HepG2 (cell line): ENCODE data around the gene HPCAL1. TPM values are rescaled to one million over a fixed set of nuclear protein-coding genes. Genes with fewer than 3 reads are reported as not detected.

Experiments
- ATAC-seq: fragments of 200-7000 bp; cut with Tn5 transposase; 3 replicates; pipeline ENCODE4 v1.9.1; 2020; ENCODE audit warnings: mild to moderate bottlenecking, moderate library complexity
- BruUV-seq: library from RNA; stranded (reverse); fragments of 400-500 nt; replicated peaks from 2 replicates; lab custom pipeline; 2021; lab: Mats Ljungman, UMichigan
- CTCF ChIA-PET: fragments of 300-600 bp; formaldehyde crosslinking; extraction: SDS; loops from one replicate; lab custom pipeline; 2021; ENCODE audit warnings: low total read pairs, inconsistent platforms, low intra/inter-chr PET ratio; lab: Yijun Ruan, JAX
- POLR2A ChIA-PET: fragments of 350-600 bp; sonication (Branson Sonifier 250); formaldehyde crosslinking; loops from one replicate; lab custom pipeline; 2020; ENCODE audit warnings: antibody characterized with exemption, inconsistent platforms; lab: Yijun Ruan, JAX
- DNase-seq: peaks from one replicate; pipeline ENCODE4 v3.0.0-alpha.2; 2015; ENCODE audit warnings: low spot score
- FAIRE-seq: peaks from 3 replicates; lab custom pipeline; 2011; peaks lifted over from hg19 to GRCh38; lab: Jason Lieb, UNC
- H2AFZ ChIP-seq: one replicate; pipeline ENCODE4 v1.6.1; 2011; ENCODE audit warnings: low read length, inconsistent platforms
- H3K27ac ChIP-seq: fragments of 300-600 bp; 3 replicates; pipeline ENCODE4 v1.8.0; 2011; ENCODE audit warnings: mixed run types, mild to moderate bottlenecking, mixed read lengths, low read length, inconsistent platforms; ENCODE audit not compliant: insufficient read depth; ENCODE audit errors: extremely low read length
- H3K27me3 ChIP-seq, 2 experiments: fragments of 200-600 bp in 1 of 2; 2 replicates in 1 of 2; 3 replicates in 1 of 2; pipeline versions ENCODE4 v1.6.0 to v1.8.0; 2011; ENCODE audit warnings: low read length in 2 of 2, mild to moderate bottlenecking in 2 of 2, moderate library complexity in 2 of 2, inconsistent platforms in 1 of 2; ENCODE audit not compliant: insufficient read depth in 2 of 2, control insufficient read depth in 1 of 2
- H3K36me3 ChIP-seq, 2 experiments: fragments of 200-600 bp in 1 of 2; replicated peaks in 1 of 2; 2 replicates in 1 of 2; 3 replicates in 1 of 2; pipeline versions ENCODE4 v1.5.1 to v1.8.0; 2011; ENCODE audit warnings: low read length in 2 of 2, inconsistent platforms in 1 of 2; ENCODE audit not compliant: insufficient read depth in 2 of 2, control insufficient read depth in 1 of 2
- H3K4me1 ChIP-seq: 2 replicates; pipeline ENCODE4 v1.5.1; 2012; ENCODE audit warnings: low read length, inconsistent platforms; ENCODE audit not compliant: insufficient read depth
- H3K4me2 ChIP-seq: 2 replicates; pipeline ENCODE4 v1.6.0; 2011; ENCODE audit warnings: low read depth, low read length, inconsistent platforms
- H3K4me3 ChIP-seq, 3 experiments: fragments of 200-600 bp in 1 of 3; sonication (generic), shearing (Covaris generic) in 1 of 3; replicated peaks in 1 of 3; 2 replicates each; pipeline ENCODE4 v1.5.1; 2011 to 2016; ENCODE audit warnings: low read length in 3 of 3, inconsistent platforms in 2 of 3, low read depth in 2 of 3, mild to moderate bottlenecking in 2 of 3, control low read depth in 1 of 3, mixed read lengths in 1 of 3; ENCODE audit not compliant: insufficient read depth in 1 of 3
- H3K79me2 ChIP-seq: one replicate; pipeline ENCODE4 v1.6.1; 2011; ENCODE audit warnings: low read length, inconsistent platforms; ENCODE audit not compliant: insufficient read depth
- H3K9ac ChIP-seq: 2 replicates; pipeline ENCODE4 v1.6.0; 2011; ENCODE audit warnings: mild to moderate bottlenecking, low read depth, low read length, inconsistent platforms; ENCODE audit not compliant: insufficient read depth
- H3K9me3 ChIP-seq: 2 replicates; pipeline ENCODE4 v1.5.1; 2012; ENCODE audit warnings: mild to moderate bottlenecking, low read length
- H4K20me1 ChIP-seq: 2 replicates; pipeline ENCODE4 v1.6.0; 2011; ENCODE audit warnings: inconsistent platforms, mild to moderate bottlenecking, low read length, moderate library complexity; ENCODE audit not compliant: insufficient read depth
- RORA ChIP-seq: sonication (generic); formaldehyde crosslinking; IDR thresholded peaks from 2 replicates; pipeline ENCODE4 v1.5.0; 2020; ENCODE audit warnings: mild to moderate bottlenecking, missing genetic modification reagents, moderate library complexity
- ZBTB25 ChIP-seq: IDR thresholded peaks from 2 replicates; pipeline ENCODE4 v1.6.1; 2018; ENCODE audit warnings: missing genetic modification reagents
- ZNF121 ChIP-seq: sonication (generic); formaldehyde crosslinking; IDR thresholded peaks from 2 replicates; pipeline ENCODE4 v1.5.0; 2020; ENCODE audit warnings: mild to moderate bottlenecking, missing genetic modification reagents
- ZNF598 ChIP-seq: sonication (generic); formaldehyde crosslinking; IDR thresholded peaks from 2 replicates; pipeline ENCODE4 v1.5.1; 2020; ENCODE audit warnings: mild to moderate bottlenecking, missing genetic modification reagents, borderline replicate concordance
- ZNF883 ChIP-seq: sonication (generic); formaldehyde crosslinking; IDR thresholded peaks from 2 replicates; pipeline ENCODE4 v1.5.1; 2020; ENCODE audit warnings: mild to moderate bottlenecking, missing genetic modification reagents; ENCODE audit errors: not compliant biosample characterization
- ZSCAN21 ChIP-seq: sonication (generic); formaldehyde crosslinking; IDR thresholded peaks from 2 replicates; pipeline ENCODE4 v1.8.0; 2022; ENCODE audit warnings: mild to moderate bottlenecking, missing genetic modification reagents, moderate library complexity, borderline replicate concordance
- WGBS: methylation state at CpG from one replicate; pipeline ENCODE4 v1.1.6; 2017; ENCODE audit warnings: low lambda C conversion rate; 5-methylcytosine and 5-hydroxymethylcytosine counted together
- in situ Hi-C: cut with HindIII; loops from 2 replicates; pipeline ENCODE4 v1.10.0; 2017; ENCODE audit warnings: low pct_unique_long_range_greater_than_20kb; ENCODE audit not compliant: extremely low pct_ligation_motif_present
- intact Hi-C: fragments of 100-400 bp; cut with micrococcal nuclease; formaldehyde crosslinking; loops from one replicate; pipeline ENCODE4 v1.10.0; 2022; ENCODE audit not compliant: unreplicated experiment
- polyA plus RNA-seq, 8 experiments: library from polyadenylated mRNA; depleted of rRNA in 3 of 8; stranded (reverse) in 7 of 8; unstranded in 1 of 8; fragments of >200 nt; fragmentation: Illumina TruSeq in 4 of 8; extraction: Trizol in 4 of 8; gene quantifications; 2 replicates each; pipeline versions ENCODE4 v1.2.1 to v1.2.3, GENCODE V29; 2011 to 2016; ENCODE audit warnings: low read depth in 4 of 8, missing spikeins in 1 of 8, mixed read lengths in 1 of 8; ENCODE audit not compliant: insufficient read depth in 1 of 8
- total RNA-seq, 5 experiments: library from RNA; depleted of rRNA; stranded (reverse); fragments of >200 nt; fragmentation: Illumina TruSeq; extraction: Trizol; gene quantifications; 2 replicates each; pipeline ENCODE4 v1.2.3, GENCODE V29; 2016; ENCODE audit warnings: low read depth in 1 of 5
- TF ChIP-seq, protein P1 (sequence below): sonication (generic); formaldehyde crosslinking; IDR thresholded peaks from 2 replicates; pipeline ENCODE4 v1.5.1; 2020; ENCODE audit warnings: mild to moderate bottlenecking, missing genetic modification reagents, moderate library complexity
- TF ChIP-seq, protein P2 (sequence below): sonication (generic); formaldehyde crosslinking; IDR thresholded peaks from 2 replicates; pipeline ENCODE4 v1.4.0; 2020; ENCODE audit warnings: mild to moderate bottlenecking, missing genetic modification reagents

The HPCAL1 gene
- total and polyA plus RNA-seq, 2 of the 13 experiments (the other 11 are each of a cell fraction or from before 2014, with no cell fraction given): 29.5 to 29.9 TPM

DNA sequence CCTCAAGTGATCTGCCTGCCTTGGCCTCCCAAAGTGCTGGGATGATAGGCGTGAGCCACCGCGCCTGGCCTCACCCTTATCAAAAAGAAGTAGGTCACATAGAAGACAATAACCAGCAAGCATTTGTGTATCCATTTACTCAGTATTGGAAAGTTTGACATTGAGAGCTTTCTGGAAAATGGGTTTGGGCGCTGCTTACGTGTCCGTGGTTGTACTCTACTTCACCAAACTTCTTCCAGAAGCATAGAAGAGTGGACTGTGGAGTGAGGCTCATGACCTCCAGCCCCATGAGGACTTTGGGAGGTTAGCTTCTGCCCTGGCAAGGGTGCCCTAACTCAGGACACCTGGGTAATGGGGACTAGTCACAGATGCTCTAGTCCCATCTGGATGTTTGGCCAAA is 149.1 kb downstream of the HPCAL1 start:
- no TSS peak for BruUV-seq
- intact Hi-C loops: loop anchor here (5.0 kb wide), 1 partner anchor 35 kb away; no protein-coding TSS in a partner anchor
- H3K27ac ChIP-seq: no peak overlapping the region
- H3K4me2 ChIP-seq: no peak overlapping the region
- WGBS: 100% methylated on average over 6 of the region's 6 CpGs
- POLR2A ChIA-PET: interaction anchor here (0.8 to 1.0 kb wide), 2 partner anchors 30 to 43 kb away, joined by 3 read pairs; no protein-coding TSS in a partner anchor
- TF ChIP-seq ZNF598 (CRISPR knock-in tag): 0 out of 2 replicates have a peak, but pooled peaks have one; percentile 31
- TF ChIP-seq ZNF121: no peak
- no peak for TF ChIP-seq ZBTB25 (CRISPR knock-in tag)
- TF ChIP-seq, protein P1, sequence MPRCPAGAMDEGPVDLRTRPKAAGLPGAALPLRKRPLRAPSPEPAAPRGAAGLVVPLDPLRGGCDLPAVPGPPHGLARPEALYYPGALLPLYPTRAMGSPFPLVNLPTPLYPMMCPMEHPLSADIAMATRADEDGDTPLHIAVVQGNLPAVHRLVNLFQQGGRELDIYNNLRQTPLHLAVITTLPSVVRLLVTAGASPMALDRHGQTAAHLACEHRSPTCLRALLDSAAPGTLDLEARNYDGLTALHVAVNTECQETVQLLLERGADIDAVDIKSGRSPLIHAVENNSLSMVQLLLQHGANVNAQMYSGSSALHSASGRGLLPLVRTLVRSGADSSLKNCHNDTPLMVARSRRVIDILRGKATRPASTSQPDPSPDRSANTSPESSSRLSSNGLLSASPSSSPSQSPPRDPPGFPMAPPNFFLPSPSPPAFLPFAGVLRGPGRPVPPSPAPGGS (CRISPR knock-in tag): 0 out of 2 replicates have a peak, but pooled peaks have one; percentile 67
- TF ChIP-seq ZNF883 (CRISPR knock-in tag): peak; percentile 48
- TF ChIP-seq, protein P2, sequence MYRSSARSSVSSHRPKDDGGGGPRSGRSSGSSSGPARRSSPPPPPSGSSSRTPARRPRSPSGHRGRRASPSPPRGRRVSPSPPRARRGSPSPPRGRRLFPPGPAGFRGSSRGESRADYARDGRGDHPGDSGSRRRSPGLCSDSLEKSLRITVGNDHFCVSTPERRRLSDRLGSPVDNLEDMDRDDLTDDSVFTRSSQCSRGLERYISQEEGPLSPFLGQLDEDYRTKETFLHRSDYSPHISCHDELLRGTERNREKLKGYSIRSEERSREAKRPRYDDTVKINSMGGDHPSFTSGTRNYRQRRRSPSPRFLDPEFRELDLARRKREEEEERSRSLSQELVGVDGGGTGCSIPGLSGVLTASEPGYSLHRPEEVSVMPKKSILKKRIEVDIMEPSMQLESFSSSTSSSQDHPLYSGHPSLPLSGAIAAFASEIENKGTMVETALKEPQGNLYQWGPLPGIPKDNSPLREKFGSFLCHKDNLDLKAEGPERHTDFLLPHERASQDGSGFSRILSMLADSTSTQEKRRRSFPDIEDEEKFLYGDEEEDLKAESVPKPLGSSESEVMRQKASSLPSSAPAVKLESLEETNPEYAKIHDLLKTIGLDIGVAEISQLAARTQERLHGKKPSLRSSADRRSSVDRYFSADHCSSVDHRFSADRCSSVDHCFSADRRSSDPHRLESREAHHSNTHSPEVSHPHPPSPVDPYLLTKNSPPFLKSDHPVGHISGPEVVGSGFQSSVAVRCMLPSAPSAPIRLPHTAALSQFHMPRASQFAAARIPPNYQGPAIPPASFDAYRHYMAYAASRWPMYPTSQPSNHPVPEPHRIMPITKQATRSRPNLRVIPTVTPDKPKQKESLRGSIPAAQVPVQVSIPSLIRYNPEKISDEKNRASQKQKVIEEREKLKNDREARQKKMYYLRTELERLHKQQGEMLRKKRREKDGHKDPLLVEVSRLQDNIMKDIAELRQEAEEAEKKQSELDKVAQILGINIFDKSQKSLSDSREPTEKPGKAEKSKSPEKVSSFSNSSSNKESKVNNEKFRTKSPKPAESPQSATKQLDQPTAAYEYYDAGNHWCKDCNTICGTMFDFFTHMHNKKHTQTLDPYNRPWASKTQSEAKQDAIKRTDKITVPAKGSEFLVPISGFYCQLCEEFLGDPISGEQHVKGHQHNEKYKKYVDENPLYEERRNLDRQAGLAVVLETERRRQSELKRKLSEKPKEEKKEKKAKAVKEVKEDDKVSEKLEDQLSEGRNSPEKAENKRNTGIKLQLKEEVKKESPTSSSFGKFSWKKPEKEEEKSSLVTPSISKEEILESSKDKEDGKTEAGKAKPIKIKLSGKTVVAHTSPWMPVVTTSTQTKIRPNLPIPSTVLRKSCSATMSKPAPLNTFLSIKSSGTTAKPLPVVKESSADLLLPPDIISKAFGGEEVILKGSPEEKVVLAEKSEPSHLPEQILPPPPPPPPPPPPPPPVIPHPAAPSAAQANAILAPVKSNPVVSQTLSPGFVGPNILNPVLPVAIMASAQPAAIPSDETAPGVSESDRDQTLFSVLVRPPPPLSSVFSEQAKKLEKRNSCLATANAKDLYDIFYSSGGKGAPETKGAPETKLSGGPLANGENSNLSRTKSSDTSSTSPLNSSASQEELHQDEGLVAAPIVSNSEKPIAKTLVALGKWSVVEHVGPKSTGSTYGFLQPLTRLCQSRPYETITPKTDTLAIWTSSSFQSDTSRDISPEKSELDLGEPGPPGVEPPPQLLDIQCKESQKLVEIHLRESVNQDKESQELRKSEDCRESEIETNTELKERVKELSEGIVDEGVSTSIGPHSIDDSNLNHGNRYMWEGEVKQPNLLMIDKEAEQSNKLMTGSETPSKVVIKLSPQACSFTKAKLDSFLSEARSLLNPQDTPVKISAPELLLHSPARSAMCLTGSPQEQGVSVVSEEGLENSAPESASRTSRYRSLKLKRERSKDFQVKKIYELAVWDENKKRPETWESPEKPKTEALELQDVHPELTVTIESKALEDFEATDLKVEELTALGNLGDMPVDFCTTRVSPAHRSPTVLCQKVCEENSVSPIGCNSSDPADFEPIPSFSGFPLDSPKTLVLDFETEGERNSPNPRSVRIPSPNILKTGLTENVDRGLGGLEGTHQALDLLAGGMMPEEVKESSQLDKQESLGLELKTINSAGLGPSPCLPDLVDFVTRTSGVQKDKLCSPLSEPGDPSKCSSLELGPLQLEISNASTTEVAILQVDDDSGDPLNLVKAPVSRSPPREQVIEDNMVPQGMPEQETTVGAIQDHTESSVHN (CRISPR knock-in tag): peak; percentile 31; the same call in 1 of the 2 replicates
- TF ChIP-seq ZSCAN21 (CRISPR knock-in tag): no peak
- no peak for TF ChIP-seq RORA (CRISPR knock-in tag)
- TF ChIP-seq, all 625 proteins: peak for 4
- peaks cover 56% of the 10 kb centered on the region for H3K4me1 ChIP-seq
- in situ Hi-C loops: no loop called here
- FAIRE-seq (no peak), ATAC-seq (no peak), DNase-seq (no peak)
- peaks cover 12% of the 10 kb centered on the region for H3K79me2 ChIP-seq
- no peaks in the 10 kb centered on the region for H3K27me3 ChIP-seq
- no peaks in the 10 kb centered on the region for H4K20me1 ChIP-seq
- H3K9ac ChIP-seq: no peak overlapping the region; the same call in 1 of the 2 replicates
- H3K36me3 ChIP-seq: no peaks in the 10 kb centered on the region
- no peaks in the 10 kb centered on the region for H3K9me3 ChIP-seq
- no peak overlapping the region for H2AFZ ChIP-seq
- H3K4me3 ChIP-seq: no peak overlapping the region
- CTCF ChIA-PET: no interaction called here
